Activated naive CD8-positive, alpha-beta T cell treated with anti-CD3 and anti-CD28 coated beads for 36 hours (primary cell): ENCODE measurements around the gene ARRDC3. TPM values are rescaled to one million over a fixed set of nuclear protein-coding genes. Genes with fewer than 3 reads are reported as not detected.
"Not testable (repeated sequence)": the region's sequence is repeated elsewhere in the genome, so short reads cannot be mapped to it uniquely, and the experiment has no call there.

Experiments used
- DNase-seq: peaks from one replicate; pipeline ENCODE4 v3.0.0; 2021
- H3K27ac Mint-ChIP-seq: one replicate; pipeline ENCODE4 v1.8.0; 2022; ENCODE audit warnings: mild to moderate bottlenecking, moderate library complexity, mixed read lengths
- H3K27me3 Mint-ChIP-seq: one replicate; pipeline ENCODE4 v1.8.0; 2022; ENCODE audit warnings: mild to moderate bottlenecking, mixed read lengths
- H3K36me3 Mint-ChIP-seq: one replicate; pipeline ENCODE4 v1.8.0; 2021; ENCODE audit warnings: mild to moderate bottlenecking, mixed read lengths
- H3K4me1 Mint-ChIP-seq: one replicate; pipeline ENCODE4 v1.8.0; 2021; ENCODE audit warnings: mixed read lengths
- H3K4me3 Mint-ChIP-seq: one replicate; pipeline ENCODE4 v1.8.0; 2022; ENCODE audit warnings: mild to moderate bottlenecking, moderate library complexity, mixed read lengths
- H3K9me3 Mint-ChIP-seq: one replicate; pipeline ENCODE4 v1.8.0; 2022; ENCODE audit warnings: mixed read lengths
- total RNA-seq, 2 experiments: library from RNA; stranded (reverse); gene quantifications; one replicate each; pipeline ENCODE4 v1.2.3, GENCODE V29; 2021

The ARRDC3 gene
- total RNA-seq, 2 experiments from 2014 or later = 19.4 to 19.6 TPM

DNA sequence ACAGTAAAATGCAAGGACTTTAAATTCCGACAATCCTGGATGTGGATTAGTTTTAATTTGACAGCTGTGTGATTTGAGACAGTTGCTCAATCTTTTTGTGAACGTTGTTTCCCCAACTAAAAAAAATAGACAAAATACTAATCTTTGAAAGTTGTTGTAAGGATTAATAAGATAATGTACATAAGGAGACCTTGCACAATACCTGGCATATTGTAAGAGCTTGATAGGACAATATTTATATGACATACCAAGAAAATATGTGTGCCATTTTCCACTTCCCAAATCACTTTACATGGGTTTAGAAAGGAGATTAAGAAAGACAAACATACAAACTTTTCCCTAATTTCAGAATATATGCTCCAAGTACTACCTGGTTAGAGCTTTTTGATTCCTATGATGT is 25.3 kb downstream of the ARRDC3 start:
- Mint-ChIP-seq H3K4me3 (no peak overlapping the region), H3K4me1 (peaks cover 14% of the 10 kb centered on the region), H3K27me3 (peaks cover 4% of the 10 kb centered on the region), H3K9me3 (peaks cover 19% of the 10 kb centered on the region), H3K36me3 (peaks cover 18% of the 10 kb centered on the region), H3K27ac (no peak overlapping the region)
- no peak for DNase-seq

DNA sequence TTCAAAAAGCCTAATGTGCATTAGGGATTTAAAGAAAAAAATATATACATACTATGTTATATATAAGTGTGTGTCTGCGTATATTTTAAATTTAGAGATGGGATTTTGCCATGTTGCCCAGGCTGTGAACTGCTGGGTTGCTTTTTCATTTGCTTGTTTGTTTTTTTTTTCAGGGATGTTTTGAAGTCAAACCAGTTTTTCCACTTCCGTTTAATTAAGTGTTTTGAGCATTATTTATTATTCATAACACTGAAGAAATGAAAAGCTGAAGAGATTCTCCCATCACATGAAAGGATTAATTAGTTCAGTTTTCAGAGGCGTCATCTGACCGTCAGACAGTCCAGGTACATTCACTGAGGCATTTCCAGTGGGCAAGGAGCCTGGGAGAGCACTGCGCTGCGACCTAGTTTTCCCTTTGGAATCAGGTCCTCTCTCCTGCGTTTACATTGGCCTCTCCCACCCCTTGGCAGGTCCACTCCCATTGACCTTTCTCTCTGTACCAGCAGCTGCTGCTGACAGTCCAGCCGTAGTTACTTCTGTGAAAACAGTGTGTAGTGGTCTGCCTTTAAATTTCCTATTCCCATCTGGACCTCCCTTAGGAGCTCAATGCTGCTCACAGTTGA is 26.0 kb downstream of the ARRDC3 start:
- DNase-seq = no peak
- H3K4me3 Mint-ChIP-seq = no peak overlapping the region
- H3K36me3 Mint-ChIP-seq = peaks cover 13% of the 10 kb centered on the region
- peaks cover 14% of the 10 kb centered on the region for H3K4me1 Mint-ChIP-seq
- H3K27me3 Mint-ChIP-seq = peaks cover 4% of the 10 kb centered on the region
- peaks cover 15% of the 10 kb centered on the region for H3K9me3 Mint-ChIP-seq
- H3K27ac Mint-ChIP-seq = no peak overlapping the region

DNA sequence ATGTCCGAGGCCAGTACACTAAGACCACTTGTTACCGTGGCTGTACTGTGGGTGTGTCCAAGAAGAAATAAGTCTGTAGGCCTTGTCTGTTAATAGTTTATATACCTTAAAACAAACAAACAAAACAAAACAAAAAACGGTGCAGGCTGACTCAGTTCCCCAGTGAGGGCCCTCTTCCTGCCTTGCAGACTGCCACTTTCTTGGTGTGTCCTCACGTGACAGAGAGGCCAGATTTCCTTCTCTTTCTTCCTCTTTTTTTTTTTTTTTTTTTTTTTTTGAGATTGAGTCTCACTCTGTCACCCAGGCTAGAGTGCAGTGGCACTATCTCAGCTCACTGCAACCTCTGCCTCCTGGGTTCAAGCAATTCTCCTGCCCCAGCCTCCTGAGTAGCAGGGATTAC is 28.2 kb downstream of the ARRDC3 start:
- not testable (repeated sequence) for H3K4me1 Mint-ChIP-seq, H3K9me3 Mint-ChIP-seq, H3K27ac Mint-ChIP-seq, DNase-seq, H3K4me3 Mint-ChIP-seq, H3K27me3 Mint-ChIP-seq, H3K36me3 Mint-ChIP-seq

DNA sequence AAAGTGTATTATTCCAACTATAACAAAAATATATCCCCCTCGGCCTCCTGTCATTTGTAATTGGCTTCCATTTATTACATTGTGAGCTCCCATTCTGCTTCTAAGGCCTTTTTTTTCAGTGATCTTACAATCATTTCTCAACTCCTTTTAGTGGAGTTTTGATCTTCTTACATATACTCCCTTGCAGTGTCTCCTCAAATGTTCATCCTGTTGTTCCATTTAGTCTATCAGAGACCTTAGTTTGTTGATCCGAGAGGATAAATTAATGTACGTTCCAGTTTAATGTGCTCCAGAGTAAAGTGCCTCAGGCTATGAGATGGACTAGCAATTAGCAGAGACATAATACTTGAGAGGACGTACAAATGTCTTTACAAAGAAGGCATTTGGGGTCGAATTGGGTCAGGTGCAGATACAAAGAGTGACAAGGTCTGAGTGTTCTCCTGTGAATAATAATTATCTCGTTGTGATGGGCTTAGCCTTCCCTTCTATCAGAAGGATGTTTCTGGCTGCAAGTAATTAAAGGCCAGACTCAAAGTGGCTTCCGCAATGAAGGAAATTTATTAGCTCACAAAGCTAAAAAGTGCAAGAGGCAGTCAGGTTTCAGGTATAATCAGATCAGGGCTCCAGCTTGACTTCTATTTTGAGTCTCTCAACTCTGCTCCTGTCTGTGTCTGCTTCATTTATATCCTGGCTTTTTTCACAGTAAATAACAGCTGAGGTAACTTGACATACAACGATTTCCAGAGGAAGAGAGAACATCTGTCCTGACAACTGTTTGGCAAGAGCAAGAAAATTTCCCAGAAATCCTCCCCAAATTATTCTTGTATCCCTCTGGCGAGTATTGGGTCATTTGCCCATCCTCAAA is 30.1 kb downstream of the ARRDC3 start:
- Mint-ChIP-seq H3K36me3 (no peaks in the 10 kb centered on the region), H3K4me1 (peaks cover 4% of the 10 kb centered on the region), H3K27ac (no peak overlapping the region), H3K27me3 (no peaks in the 10 kb centered on the region), H3K9me3 (peaks cover 7% of the 10 kb centered on the region), H3K4me3 (no peak overlapping the region)
- no peak for DNase-seq

DNA sequence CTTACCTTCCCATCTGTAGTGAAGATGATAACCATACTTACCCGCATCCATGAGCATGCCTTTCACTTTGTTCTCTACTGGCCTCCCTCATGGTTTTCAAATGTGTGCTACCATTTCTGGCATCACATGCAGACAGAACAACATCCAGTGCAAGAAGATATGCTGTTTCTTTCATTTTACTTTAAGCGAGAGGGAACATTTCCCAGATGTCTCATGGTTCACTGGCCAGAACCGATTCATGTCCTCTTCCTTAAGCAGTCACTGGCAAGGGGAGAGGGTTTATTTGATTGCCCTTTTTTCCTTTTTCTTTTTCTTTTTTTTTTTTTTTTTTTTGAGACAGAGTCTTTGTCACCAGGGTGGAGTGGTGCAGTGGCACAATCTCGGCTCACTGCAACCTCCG is 37.7 kb downstream of the ARRDC3 start:
- Mint-ChIP-seq H3K4me3 (no peak overlapping the region), H3K36me3 (no peaks in the 10 kb centered on the region), H3K27ac (no peak overlapping the region), H3K4me1 (peaks cover 4% of the 10 kb centered on the region), H3K27me3 (no peaks in the 10 kb centered on the region), H3K9me3 (peaks cover 7% of the 10 kb centered on the region)
- DNase-seq = no peak

DNA sequence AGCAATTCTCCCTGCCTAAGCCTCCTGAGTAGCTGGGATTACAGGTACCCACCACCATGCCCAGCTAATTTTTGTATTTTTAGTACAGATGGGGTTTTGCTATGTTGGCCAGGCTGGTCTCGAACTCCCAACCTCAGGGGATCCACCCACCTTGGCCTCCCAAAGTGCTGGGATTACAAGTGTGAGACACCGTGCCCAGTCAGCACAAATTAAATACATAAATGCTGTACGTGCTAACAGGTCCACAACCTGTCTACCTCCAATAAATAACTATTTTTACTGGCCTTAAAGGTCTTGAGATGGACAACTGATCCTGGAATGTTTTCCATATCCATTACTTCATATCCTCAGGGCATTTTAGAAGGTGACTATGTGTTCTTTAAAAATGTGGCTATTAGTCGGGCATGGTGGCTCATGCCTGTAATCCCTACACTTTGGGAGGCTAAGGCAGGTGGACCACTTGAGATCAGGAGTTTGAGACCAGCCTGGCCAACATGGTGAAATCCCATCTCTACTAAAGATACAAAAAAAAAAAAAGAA is 38.4 kb downstream of the ARRDC3 start:
- not testable (repeated sequence) for H3K36me3 Mint-ChIP-seq, H3K27me3 Mint-ChIP-seq, H3K9me3 Mint-ChIP-seq, DNase-seq, H3K4me1 Mint-ChIP-seq, H3K27ac Mint-ChIP-seq, H3K4me3 Mint-ChIP-seq

DNA sequence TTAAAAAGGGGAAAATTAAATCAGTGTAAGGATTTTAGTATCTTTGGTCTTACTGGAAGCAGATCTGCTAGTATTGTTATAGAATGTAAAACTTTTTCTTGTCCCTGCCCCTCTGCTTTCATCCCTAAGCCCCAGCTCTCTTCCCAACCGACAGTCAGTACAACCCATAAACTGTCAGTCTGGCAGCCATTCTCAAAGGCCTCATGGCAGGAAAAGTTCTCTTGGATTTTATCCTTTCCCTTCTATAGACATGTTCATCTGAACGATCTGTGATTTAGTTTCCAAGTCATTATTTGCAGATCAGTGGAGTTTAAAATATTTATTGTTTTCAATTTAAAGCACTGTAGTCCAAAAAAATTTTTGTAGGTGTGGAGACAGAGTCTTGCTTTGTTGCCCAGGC is 39.2 kb downstream of the ARRDC3 start:
- no peaks in the 10 kb centered on the region for H3K27me3 Mint-ChIP-seq
- no peak overlapping the region for H3K27ac Mint-ChIP-seq
- H3K36me3 Mint-ChIP-seq = no peaks in the 10 kb centered on the region
- no peak overlapping the region for H3K4me3 Mint-ChIP-seq
- H3K4me1 Mint-ChIP-seq = peaks cover 3% of the 10 kb centered on the region
- H3K9me3 Mint-ChIP-seq = peaks cover 3% of the 10 kb centered on the region
- no peak for DNase-seq

DNA sequence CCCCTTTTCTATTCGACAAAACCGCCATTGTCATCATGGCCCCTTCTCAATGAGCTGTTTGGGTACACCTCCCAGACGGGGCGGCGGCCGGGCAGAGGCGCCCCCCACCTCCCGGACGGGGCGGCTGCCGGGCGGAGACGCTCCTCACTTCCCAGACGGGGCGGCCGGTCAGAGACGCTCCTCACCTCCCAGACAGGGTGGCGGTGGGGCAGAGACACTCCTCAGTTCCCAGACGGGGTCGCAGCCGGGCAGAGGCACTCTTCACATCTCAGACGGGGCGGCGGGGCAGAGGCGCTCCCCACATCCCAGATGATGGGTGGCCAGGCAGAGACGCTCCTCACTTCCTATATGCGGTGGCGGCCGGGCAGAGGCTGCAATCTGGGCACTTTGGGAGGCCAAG is 40.2 kb downstream of the ARRDC3 start:
- not testable (repeated sequence) for DNase-seq, H3K27ac Mint-ChIP-seq, H3K4me1 Mint-ChIP-seq, H3K36me3 Mint-ChIP-seq, H3K27me3 Mint-ChIP-seq, H3K4me3 Mint-ChIP-seq, H3K9me3 Mint-ChIP-seq

DNA sequence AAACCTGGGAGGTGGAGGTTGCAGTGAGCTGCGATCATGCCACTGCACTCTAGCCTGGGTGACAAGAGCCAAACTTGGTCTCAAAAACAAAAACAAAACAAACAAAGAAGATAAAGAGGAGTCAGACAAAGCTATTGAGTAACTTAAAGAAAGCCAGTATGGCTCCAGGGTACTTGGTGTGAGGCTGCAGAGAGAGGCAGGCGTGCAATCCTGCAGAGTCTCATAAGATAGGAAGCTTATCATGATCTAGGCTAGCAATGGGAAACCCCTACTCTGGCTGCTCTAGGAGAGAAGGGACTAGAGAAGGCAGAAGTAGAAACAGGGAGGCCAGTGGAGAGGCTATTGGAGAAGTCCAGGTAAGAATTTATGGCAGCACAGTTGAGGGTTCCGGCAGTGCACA is 42.0 kb downstream of the ARRDC3 start:
- no peak overlapping the region for H3K4me3 Mint-ChIP-seq
- H3K4me1 Mint-ChIP-seq = peaks cover 3% of the 10 kb centered on the region
- H3K27ac Mint-ChIP-seq = no peak overlapping the region
- no peaks in the 10 kb centered on the region for H3K36me3 Mint-ChIP-seq
- no peaks in the 10 kb centered on the region for H3K9me3 Mint-ChIP-seq
- no peaks in the 10 kb centered on the region for H3K27me3 Mint-ChIP-seq
- no peak for DNase-seq

DNA sequence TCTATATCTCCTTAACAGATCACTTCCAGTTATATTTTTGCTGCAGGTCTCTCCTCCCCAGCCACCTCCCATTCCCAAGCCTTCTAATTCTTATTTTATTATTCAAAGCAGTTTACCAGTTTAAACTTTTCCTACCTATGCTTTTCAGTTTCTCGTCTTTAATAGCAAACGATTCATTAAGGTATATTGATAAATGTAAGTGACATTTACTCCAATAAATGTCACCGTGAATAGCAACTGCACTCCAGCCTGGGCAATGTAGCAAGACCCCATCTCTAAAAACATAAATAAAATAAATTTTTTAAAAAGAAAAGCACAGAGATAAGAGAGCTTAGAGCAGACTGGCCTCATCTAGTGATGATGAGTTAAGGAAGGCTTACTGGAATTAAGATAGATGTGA is 42.6 kb downstream of the ARRDC3 start:
- H3K27me3 Mint-ChIP-seq = no peaks in the 10 kb centered on the region
- H3K9me3 Mint-ChIP-seq = no peaks in the 10 kb centered on the region
- H3K4me1 Mint-ChIP-seq = peaks cover 3% of the 10 kb centered on the region
- H3K36me3 Mint-ChIP-seq = no peaks in the 10 kb centered on the region
- no peak overlapping the region for H3K4me3 Mint-ChIP-seq
- no peak overlapping the region for H3K27ac Mint-ChIP-seq
- no peak for DNase-seq

DNA sequence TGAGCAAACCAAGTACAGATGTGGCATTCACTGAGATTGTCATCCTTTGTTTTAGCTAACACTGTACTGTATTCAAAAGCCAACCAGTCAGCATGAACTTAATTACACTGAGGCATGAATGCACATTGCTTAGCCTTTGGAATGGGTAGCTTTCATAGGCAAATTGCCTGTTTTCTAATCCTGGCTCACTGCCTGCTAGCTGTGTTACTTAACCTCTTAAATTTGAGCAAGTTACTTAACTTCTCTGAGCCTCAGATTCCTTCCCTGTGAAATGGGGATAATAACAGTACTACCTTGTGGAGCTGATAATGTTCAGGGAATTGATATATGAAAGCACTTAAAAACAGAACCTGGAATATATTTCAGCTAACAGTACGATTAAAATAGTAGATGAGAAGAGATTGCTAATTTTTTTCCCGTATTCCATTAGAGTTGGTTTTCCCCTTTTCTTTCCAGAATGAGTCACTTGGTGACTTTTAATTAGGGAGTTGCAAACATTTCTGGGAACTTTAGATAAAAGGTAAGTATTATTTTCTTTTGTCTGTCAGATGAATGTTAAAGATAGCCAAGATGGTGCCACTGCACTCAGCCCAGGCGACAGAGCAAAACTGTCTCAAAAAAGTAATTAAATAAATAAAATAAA is 43.9 kb downstream of the ARRDC3 start:
- no peaks in the 10 kb centered on the region for H3K27me3 Mint-ChIP-seq
- no peaks in the 10 kb centered on the region for H3K9me3 Mint-ChIP-seq
- no peak overlapping the region for H3K4me3 Mint-ChIP-seq
- no peak for DNase-seq
- H3K27ac Mint-ChIP-seq = no peak overlapping the region
- no peaks in the 10 kb centered on the region for H3K36me3 Mint-ChIP-seq
- peaks cover 3% of the 10 kb centered on the region for H3K4me1 Mint-ChIP-seq

DNA sequence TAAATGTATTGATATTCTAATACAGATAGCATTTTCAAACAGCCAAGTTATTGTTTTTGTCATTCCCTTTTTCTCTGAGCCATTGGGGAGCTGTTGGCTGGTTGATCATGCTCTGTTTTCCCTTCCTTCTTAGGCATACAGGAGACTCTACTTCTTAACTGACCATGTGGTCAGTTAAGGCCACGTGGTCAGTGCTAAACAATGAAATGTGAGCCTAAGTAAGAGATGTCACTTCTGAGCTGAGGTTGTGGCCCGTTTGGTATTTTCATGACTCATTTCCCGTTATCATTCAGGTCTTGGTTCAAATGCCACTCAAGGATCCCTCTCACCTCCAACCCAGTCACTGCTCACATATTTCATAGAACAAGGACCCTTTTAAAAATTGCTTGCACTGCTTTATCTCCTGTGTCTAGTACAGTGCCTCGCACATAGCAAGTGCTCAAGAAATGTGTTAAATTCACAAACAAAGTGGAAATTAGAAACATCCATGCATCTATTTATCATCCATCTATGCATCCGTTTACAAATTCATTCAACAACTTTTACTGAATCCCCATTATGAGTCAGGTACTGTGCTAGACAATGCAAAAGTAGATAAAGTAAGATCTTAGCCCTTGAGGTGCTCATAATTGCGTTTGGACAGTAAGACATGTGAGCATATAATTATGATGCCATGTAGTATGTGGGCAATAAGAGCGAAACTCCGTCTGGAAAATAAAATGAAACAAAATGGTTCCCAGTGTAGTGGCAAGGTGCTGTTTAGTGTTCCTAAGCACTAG is 50.7 kb downstream of the ARRDC3 start:
- Mint-ChIP-seq H3K36me3 (no peaks in the 10 kb centered on the region), H3K9me3 (no peaks in the 10 kb centered on the region), H3K27ac (peak overlapping the region; percentile 35), H3K4me3 (no peak overlapping the region), H3K4me1 (peaks cover 18% of the 10 kb centered on the region), H3K27me3 (no peaks in the 10 kb centered on the region)
- DNase-seq = peak; percentile 11

DNA sequence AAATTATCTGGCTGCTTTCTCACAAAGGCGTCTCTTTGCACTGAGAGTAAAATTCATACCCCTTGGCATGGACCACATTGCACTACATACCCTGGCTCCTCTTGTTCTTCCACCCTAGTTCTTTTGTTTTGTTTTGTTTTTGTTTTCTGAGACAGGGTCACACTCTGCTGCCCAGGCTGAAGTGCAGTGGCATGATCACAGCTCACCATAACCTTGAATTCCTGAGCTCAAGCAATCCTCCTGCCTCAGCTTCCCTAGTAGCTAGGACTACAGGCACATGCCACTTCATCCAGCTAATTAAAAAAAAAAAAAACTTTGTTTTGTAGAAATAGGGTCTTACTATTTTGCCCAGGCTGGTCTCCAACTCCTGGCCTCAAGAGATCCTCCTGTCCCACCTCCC is 51.4 kb downstream of the ARRDC3 start:
- H3K4me3 Mint-ChIP-seq = no peak overlapping the region
- peaks cover 18% of the 10 kb centered on the region for H3K4me1 Mint-ChIP-seq
- H3K27me3 Mint-ChIP-seq = no peaks in the 10 kb centered on the region
- H3K27ac Mint-ChIP-seq = peak overlapping the region; percentile 35
- DNase-seq = no peak
- H3K9me3 Mint-ChIP-seq = no peaks in the 10 kb centered on the region
- H3K36me3 Mint-ChIP-seq = no peaks in the 10 kb centered on the region

DNA sequence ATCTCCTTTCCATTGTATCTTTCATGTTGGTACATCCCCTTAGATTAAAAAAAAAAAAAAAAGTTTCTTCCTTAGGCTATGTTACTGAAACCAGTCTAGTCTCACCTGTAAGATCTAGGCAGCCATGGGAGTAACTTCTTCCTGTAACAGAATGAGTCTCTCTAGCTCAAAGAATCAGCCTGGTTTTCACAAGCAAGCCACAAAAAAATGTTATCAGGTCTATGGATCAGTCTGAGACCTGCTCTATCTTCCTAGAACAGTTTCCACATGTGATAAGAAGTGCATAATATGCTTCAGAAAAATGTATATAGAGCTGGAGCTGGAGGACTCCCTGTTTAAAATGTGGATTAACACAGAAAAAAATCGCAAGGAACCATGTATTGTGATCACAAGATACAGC is 53.8 kb downstream of the ARRDC3 start:
- no peaks in the 10 kb centered on the region for H3K36me3 Mint-ChIP-seq
- H3K4me1 Mint-ChIP-seq = peaks cover 18% of the 10 kb centered on the region
- H3K9me3 Mint-ChIP-seq = no peaks in the 10 kb centered on the region
- no peak overlapping the region for H3K27ac Mint-ChIP-seq
- H3K4me3 Mint-ChIP-seq = no peak overlapping the region
- H3K27me3 Mint-ChIP-seq = no peaks in the 10 kb centered on the region
- no peak for DNase-seq

DNA sequence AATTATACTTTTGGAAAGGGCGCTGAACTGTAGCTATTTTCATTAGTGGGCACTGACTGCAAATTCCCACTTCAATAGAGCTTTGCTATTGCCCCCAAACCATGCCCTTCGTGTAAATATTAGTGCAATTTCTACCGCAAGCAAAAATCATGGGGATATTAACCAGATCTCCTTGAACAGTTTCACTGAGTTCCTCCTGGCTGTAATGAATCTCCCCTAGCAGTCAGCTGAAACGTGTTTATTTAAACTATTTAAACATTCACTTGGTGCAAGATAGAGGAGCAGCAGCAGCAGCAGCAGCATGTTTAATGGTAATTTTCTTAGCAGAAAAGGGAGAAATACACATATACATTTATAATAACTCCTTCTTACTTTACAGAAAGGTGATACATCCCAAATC is 54.4 kb downstream of the ARRDC3 start:
- DNase-seq = no peak
- no peak overlapping the region for H3K4me3 Mint-ChIP-seq
- H3K27me3 Mint-ChIP-seq = no peaks in the 10 kb centered on the region
- no peaks in the 10 kb centered on the region for H3K36me3 Mint-ChIP-seq
- no peak overlapping the region for H3K27ac Mint-ChIP-seq
- H3K9me3 Mint-ChIP-seq = no peaks in the 10 kb centered on the region
- H3K4me1 Mint-ChIP-seq = peaks cover 18% of the 10 kb centered on the region
